GM23248 (cell line): ENCODE measurements around the gene TBCK. TPM values are rescaled to one million over a fixed set of nuclear protein-coding genes. Genes with fewer than 3 reads are reported as not detected.

ENCODE experiments used
- DNase-seq: peaks from one replicate; pipeline ENCODE4 v3.0.0-alpha.2; 2015
- H2AFZ ChIP-seq: fragments of 200-600 bp; sonication (generic); 2 replicates; pipeline ENCODE4 v1.6.1; 2016; ENCODE audit warnings: antibody characterized with exemption
- H3F3A ChIP-seq: fragments of 200-600 bp; sonication (generic); 2 replicates; pipeline ENCODE4 v1.6.1; 2016; ENCODE audit warnings: mild to moderate bottlenecking, antibody characterized with exemption, mixed run types; ENCODE audit not compliant: insufficient read depth
- H3K27ac ChIP-seq: fragments of 200-600 bp; sonication (generic); 2 replicates; pipeline ENCODE4 v1.5.1; 2016; ENCODE audit warnings: mild to moderate bottlenecking
- H3K27me3 ChIP-seq: fragments of 200-600 bp; sonication (generic); replicated peaks from 2 replicates; pipeline ENCODE4 v1.6.1; 2016; ENCODE audit warnings: mild to moderate bottlenecking; ENCODE audit not compliant: insufficient read depth
- H3K36me3 ChIP-seq: fragments of 200-600 bp; sonication (generic); 2 replicates; pipeline ENCODE4 v1.6.1; 2016; ENCODE audit warnings: low read depth, mild to moderate bottlenecking
- H3K4me1 ChIP-seq: fragments of 200-600 bp; sonication (generic); 2 replicates; pipeline ENCODE4 v1.6.1; 2016; ENCODE audit warnings: mild to moderate bottlenecking; ENCODE audit not compliant: insufficient read depth
- H3K4me2 ChIP-seq: fragments of 200-600 bp; sonication (generic); one replicate; pipeline ENCODE4 v1.6.1; 2016; ENCODE audit warnings: mild to moderate bottlenecking; ENCODE audit not compliant: unreplicated experiment
- H3K4me3 ChIP-seq: fragments of 200-600 bp; sonication (generic); 2 replicates; pipeline ENCODE4 v1.5.1; 2016; ENCODE audit warnings: mild to moderate bottlenecking
- H3K79me2 ChIP-seq: fragments of 200-600 bp; sonication (generic); 2 replicates; pipeline ENCODE4 v1.6.1; 2016; ENCODE audit warnings: mild to moderate bottlenecking; ENCODE audit not compliant: insufficient read depth
- H3K9ac ChIP-seq: fragments of 200-600 bp; sonication (generic); 2 replicates; pipeline ENCODE4 v1.6.1; 2016; ENCODE audit warnings: mild to moderate bottlenecking
- H3K9me2 ChIP-seq: fragments of 200-600 bp; sonication (generic); 2 replicates; pipeline ENCODE4 v1.6.1; 2016; ENCODE audit warnings: mixed run types, mild to moderate bottlenecking, moderate library complexity; ENCODE audit not compliant: insufficient read depth
- H3K9me3 ChIP-seq: fragments of 200-600 bp; sonication (generic); one replicate; pipeline ENCODE4 v1.6.1; 2017; ENCODE audit warnings: low read depth
- H4K20me1 ChIP-seq: fragments of 200-600 bp; sonication (generic); 2 replicates; pipeline ENCODE4 v1.6.0; 2016; ENCODE audit not compliant: insufficient read depth
- EZH2 ChIP-seq: fragments of 200-600 bp; sonication (generic); IDR thresholded peaks from 2 replicates; pipeline ENCODE4 v1.6.1; 2018; ENCODE audit warnings: antibody characterized with exemption, mild to moderate bottlenecking; ENCODE audit not compliant: insufficient read depth, poor library complexity, severe bottlenecking
- EZH2phosphoT487 ChIP-seq: fragments of 200-600 bp; sonication (generic); IDR thresholded peaks from 2 replicates; pipeline ENCODE4 v1.6.1; 2018; ENCODE audit warnings: antibody characterized with exemption, moderate library complexity, mild to moderate bottlenecking, low read depth; ENCODE audit not compliant: insufficient read depth
- WGBS, 2 experiments: methylation state at CpG; one replicate each; pipeline ENCODE4 v1.1.6; 2015 to 2017; ENCODE audit warnings: low lambda C conversion rate in 2 of 2, low coverage in 1 of 2; ENCODE audit errors: missing lambda C conversion rate in 2 of 2; 5-methylcytosine and 5-hydroxymethylcytosine counted together
- in situ Hi-C: fragments of 300-500 bp; cut with MboI; formaldehyde crosslinking; loops from 2 replicates; pipeline ENCODE4 v1.15.0; 2020
- polyA plus RNA-seq: library from polyadenylated mRNA; unstranded; fragments of >200 nt; fragmentation: Nextera tagmentation; extraction: Ambion mirVana; gene quantifications from 2 replicates; pipeline ENCODE4 v1.2.1, GENCODE V29; 2016
- total RNA-seq: library from RNA; depleted of rRNA; stranded (reverse); fragments of >200 nt; shearing (Covaris generic); gene quantifications from 2 replicates; pipeline ENCODE4 v1.2.3, GENCODE V29; 2014

TBCK gene
- total and polyA plus RNA-seq, 2 experiments from 2014 or later: 35.2 to 45.8 TPM

DNA sequence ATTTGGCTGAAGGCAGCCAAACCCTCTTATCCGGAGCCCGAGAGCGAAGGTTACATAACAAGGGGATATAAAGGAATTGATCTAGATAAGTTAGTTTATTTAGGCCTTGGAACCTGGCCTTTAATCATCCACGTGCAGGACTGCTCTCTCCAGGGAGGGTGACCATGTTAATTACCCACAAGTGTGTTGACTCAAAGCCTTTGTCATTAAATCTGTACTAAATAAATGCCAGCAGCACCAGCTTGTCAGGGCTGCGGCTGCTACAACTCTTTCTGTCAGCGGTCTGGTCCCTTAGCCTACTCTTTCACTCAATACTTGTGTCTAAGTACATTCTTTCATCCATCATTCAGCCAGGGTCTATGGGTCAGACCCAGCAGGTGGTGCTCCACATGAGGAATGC is 206.1 kb downstream of the TBCK start:
- H3K9me3 ChIP-seq: no peaks in the 10 kb centered on the region
- WGBS, 2 experiments: 93 to 97% methylated on average over 6 of the region's 6 CpGs
- in situ Hi-C loops: no loop called here

DNA sequence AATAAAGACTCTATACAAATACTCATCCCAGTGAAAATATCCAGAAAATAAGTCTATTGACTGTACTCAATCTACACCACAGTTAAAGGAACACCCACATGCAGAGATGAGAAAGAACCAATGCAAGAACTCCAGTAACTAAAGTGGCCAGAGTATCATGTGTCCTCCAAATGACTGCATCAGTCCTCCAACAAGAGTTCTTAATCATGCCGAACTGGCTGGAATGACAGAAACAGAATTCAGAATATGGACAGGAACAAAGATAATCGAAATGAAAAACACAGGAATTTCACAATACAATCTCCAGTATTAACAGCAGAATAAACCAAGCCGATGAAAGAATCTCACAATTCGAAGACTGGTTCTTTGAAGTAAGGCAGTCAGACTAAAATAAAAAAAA is 210.3 kb downstream of the TBCK start:
- no peak overlapping the region for H3K9ac ChIP-seq
- H3K27ac ChIP-seq: no peak overlapping the region
- H3K4me3 ChIP-seq: no peak overlapping the region
- H3K36me3 ChIP-seq: peaks cover 8% of the 10 kb centered on the region; the same call in 1 of the 2 replicates
- no peak overlapping the region for H2AFZ ChIP-seq
- H3K4me2 ChIP-seq: no peak overlapping the region
- H3K9me2 ChIP-seq: no peaks in the 10 kb centered on the region
- no peaks in the 10 kb centered on the region for H3F3A ChIP-seq
- no peaks in the 10 kb centered on the region for H4K20me1 ChIP-seq
- H3K79me2 ChIP-seq: no peaks in the 10 kb centered on the region
- no peaks in the 10 kb centered on the region for H3K27me3 ChIP-seq
- H3K9me3 ChIP-seq: no peaks in the 10 kb centered on the region
- no peak for DNase-seq
- in situ Hi-C loops: no loop called here
- 87 to 95% methylated on average over 4 of the region's 4 CpGs for WGBS, 2 experiments
- TF ChIP-seq EZH2: no peak
- no peak for TF ChIP-seq EZH2phosphoT487
- no peaks in the 10 kb centered on the region for H3K4me1 ChIP-seq

More for the DNA sequence above, 206.1 kb downstream of the TBCK start:
- no peak overlapping the region for H3K4me2 ChIP-seq
- H3K79me2 ChIP-seq: no peaks in the 10 kb centered on the region
- H3K4me3 ChIP-seq: no peak overlapping the region
- no peaks in the 10 kb centered on the region for H3F3A ChIP-seq
- H3K4me1 ChIP-seq: no peaks in the 10 kb centered on the region
- H3K36me3 ChIP-seq: peaks cover 12% of the 10 kb centered on the region
- H3K9ac ChIP-seq: no peak overlapping the region
- H3K9me2 ChIP-seq: no peaks in the 10 kb centered on the region
- H2AFZ ChIP-seq: no peak overlapping the region
- no peak for TF ChIP-seq EZH2phosphoT487
- no peak for TF ChIP-seq EZH2
- no peak for DNase-seq
- no peaks in the 10 kb centered on the region for H4K20me1 ChIP-seq
- H3K27ac ChIP-seq: no peak overlapping the region
- H3K27me3 ChIP-seq: no peaks in the 10 kb centered on the region

DNA sequence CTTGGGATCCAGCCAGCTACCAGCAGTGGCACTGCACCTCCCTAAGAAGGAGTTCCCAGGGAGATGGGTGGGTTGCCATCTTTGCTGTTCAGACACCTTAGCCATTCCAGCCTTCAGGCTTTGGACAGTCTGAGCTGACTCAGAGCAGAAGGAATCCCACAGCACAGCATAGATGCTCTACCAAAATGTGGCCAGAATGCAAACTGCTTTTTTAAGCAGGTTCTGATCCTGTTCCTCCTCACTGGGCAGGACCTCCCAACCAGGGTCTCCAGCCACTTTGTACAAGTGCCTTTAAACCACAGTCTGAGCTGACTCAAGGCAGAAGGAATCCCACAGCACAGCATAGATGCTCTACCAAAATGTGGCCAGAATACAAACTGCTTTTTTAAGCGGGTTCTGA is 211.7 kb downstream of the TBCK start:
- Histone ChIP-seq H3K36me3 (0 out of 2 replicates have a peak, but pooled peaks cover 3% of the 10 kb centered on the region), H3K27me3 (no peaks in the 10 kb centered on the region), H3K9me2 (no peaks in the 10 kb centered on the region), H3K4me1 (no peaks in the 10 kb centered on the region), H2AFZ (no peak overlapping the region), H3F3A (no peaks in the 10 kb centered on the region), H4K20me1 (no peaks in the 10 kb centered on the region), H3K27ac (no peak overlapping the region), H3K4me3 (no peak overlapping the region), H3K4me2 (no peak overlapping the region), H3K79me2 (no peaks in the 10 kb centered on the region), H3K9ac (no peak overlapping the region), H3K9me3 (no peaks in the 10 kb centered on the region)
- DNase-seq: no peak
- 100% methylated on average over 1 of the region's 1 CpG for WGBS, 2 experiments
- in situ Hi-C loops: no loop called here
- TF ChIP-seq EZH2phosphoT487: no peak
- TF ChIP-seq EZH2: no peak

DNA sequence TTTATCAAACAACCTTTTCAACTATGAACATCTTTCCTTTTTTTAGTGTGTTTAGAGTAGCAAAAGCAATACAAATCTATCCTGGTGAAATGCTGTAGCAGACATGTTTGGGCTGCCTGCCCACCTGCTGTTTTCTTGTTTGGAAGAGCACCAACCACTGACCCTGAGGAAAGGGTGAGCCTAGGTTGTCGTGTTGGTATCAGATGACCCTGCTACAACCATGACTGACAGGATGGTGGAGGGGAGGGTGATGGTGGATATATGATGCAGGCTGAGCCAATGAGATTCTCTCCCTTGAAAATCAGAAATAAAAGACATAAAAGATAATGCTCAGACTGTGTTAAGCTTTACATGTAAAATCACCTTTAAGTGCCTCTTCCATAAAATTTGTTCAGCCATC is 219.6 kb downstream of the TBCK start:
- WGBS, 2 experiments: 88 to 93% methylated on average over 1 of the region's 1 CpG

DNA sequence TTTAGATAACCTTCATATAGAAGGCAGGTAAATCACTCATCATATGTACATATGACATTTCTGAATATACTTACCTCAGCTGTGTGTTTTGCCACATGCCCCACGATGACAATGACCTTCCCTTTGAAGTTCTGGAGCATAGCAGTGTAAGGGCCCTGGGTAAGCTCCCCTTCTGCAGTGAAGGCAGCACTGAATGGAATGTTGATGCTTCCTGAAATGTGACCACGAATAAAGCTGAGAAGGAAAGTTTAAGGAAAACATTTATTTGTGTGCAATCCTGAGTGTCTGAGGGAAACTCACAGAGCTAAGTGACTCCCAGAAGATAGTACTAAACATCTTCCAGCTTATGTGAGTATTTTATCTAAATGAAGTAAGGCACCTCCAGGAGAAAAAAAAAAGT is 220.6 kb downstream of the TBCK start:
- Histone ChIP-seq H3K27me3 (no peaks in the 10 kb centered on the region), H2AFZ (no peak overlapping the region), H3K9me2 (no peaks in the 10 kb centered on the region), H3K4me1 (no peaks in the 10 kb centered on the region), H3K4me2 (no peak overlapping the region), H3K9me3 (no peaks in the 10 kb centered on the region), H3K27ac (no peak overlapping the region), H3F3A (no peaks in the 10 kb centered on the region), H3K9ac (no peak overlapping the region), H4K20me1 (no peaks in the 10 kb centered on the region), H3K79me2 (no peaks in the 10 kb centered on the region), H3K36me3 (peaks cover 15% of the 10 kb centered on the region), H3K4me3 (no peak overlapping the region)
- 69 to 70% methylated on average over 2 of the region's 2 CpGs for WGBS, 2 experiments
- DNase-seq: no peak
- in situ Hi-C loops: no loop called here
- TF ChIP-seq EZH2 (no peak), EZH2phosphoT487 (no peak)

More for the DNA sequence above, 219.6 kb downstream of the TBCK start:
- Histone ChIP-seq H3K4me2 (no peak overlapping the region), H3F3A (no peaks in the 10 kb centered on the region), H3K9ac (no peak overlapping the region), H3K36me3 (peaks cover 4% of the 10 kb centered on the region; the same call in 1 of the 2 replicates), H2AFZ (no peak overlapping the region), H3K9me2 (no peaks in the 10 kb centered on the region), H3K27ac (no peak overlapping the region), H3K4me3 (no peak overlapping the region), H3K4me1 (no peaks in the 10 kb centered on the region), H4K20me1 (no peaks in the 10 kb centered on the region), H3K79me2 (no peaks in the 10 kb centered on the region), H3K9me3 (no peaks in the 10 kb centered on the region), H3K27me3 (no peaks in the 10 kb centered on the region)
- in situ Hi-C loops: no loop called here
- TF ChIP-seq EZH2phosphoT487 (no peak), EZH2 (no peak)
- no peak for DNase-seq
